ENCODE measurements around the gene MFAP2. TPM values are rescaled to one million over a fixed set of nuclear protein-coding genes. Genes with fewer than 3 reads are reported as not detected.

MFAP2 gene
- total RNA-seq, 1 donor from 2014 or later, result 154 TPM

GRCh38 chr1:16960560-16961296 is 19.7 kb downstream of the MFAP2 start:
- Mint-ChIP-seq H3K36me3 (ENCODE audit: low read depth, unreplicated experiment) (peaks cover 7% of the 10 kb centered on the region), H3K27me3 (ENCODE audit: unreplicated experiment) (peaks cover 3% of the 10 kb centered on the region), H3K27ac (ENCODE audit: unreplicated experiment) (no peak overlapping the region), H3K9me3 (ENCODE audit: unreplicated experiment) (no peaks in the 10 kb centered on the region), H3K4me3 (ENCODE audit: unreplicated experiment) (peak overlapping the region; percentile 59), H3K4me1 (ENCODE audit: unreplicated experiment) (no peaks in the 10 kb centered on the region)
- TF ChIP-seq CTCF (IDR thresholded peaks at IDR 0.05; ENCODE audit: unreplicated experiment), result peak; percentile 63
- peak; percentile 92 for DNase-seq (ENCODE audit: low spot score)

GRCh38 chr1:16958475-16958874 is 21.9 kb downstream of the MFAP2 start:
- Mint-ChIP-seq H3K4me1 (ENCODE audit: unreplicated experiment) (no peaks in the 10 kb centered on the region), H3K36me3 (ENCODE audit: low read depth, unreplicated experiment) (no peaks in the 10 kb centered on the region), H3K4me3 (ENCODE audit: unreplicated experiment) (no peak overlapping the region), H3K27ac (ENCODE audit: unreplicated experiment) (no peak overlapping the region), H3K27me3 (ENCODE audit: unreplicated experiment) (peaks cover 2% of the 10 kb centered on the region), H3K9me3 (ENCODE audit: unreplicated experiment) (no peaks in the 10 kb centered on the region)
- no peak for TF ChIP-seq CTCF (IDR thresholded peaks at IDR 0.05; ENCODE audit: unreplicated experiment)
- DNase-seq (ENCODE audit: low spot score), result no peak

- no peak for DNase-seq (ENCODE audit: low spot score)
- no peaks in the 10 kb centered on the region for H3K36me3 Mint-ChIP-seq (ENCODE audit: low read depth, unreplicated experiment)
- H3K4me3 Mint-ChIP-seq (ENCODE audit: unreplicated experiment), result no peak overlapping the region
- TF ChIP-seq CTCF (IDR thresholded peaks at IDR 0.05; ENCODE audit: unreplicated experiment), result no peak
- H3K27ac Mint-ChIP-seq (ENCODE audit: unreplicated experiment), result no peak overlapping the region
- H3K4me1 Mint-ChIP-seq (ENCODE audit: unreplicated experiment), result no peaks in the 10 kb centered on the region
- no peaks in the 10 kb centered on the region for H3K9me3 Mint-ChIP-seq (ENCODE audit: unreplicated experiment)
- peaks cover 2% of the 10 kb centered on the region for H3K27me3 Mint-ChIP-seq (ENCODE audit: unreplicated experiment)
Measured at GRCh38 chr1:16957731-16958130, 22.7 kb downstream of the MFAP2 start.

- Mint-ChIP-seq H3K36me3 (ENCODE audit: low read depth, unreplicated experiment) (no peaks in the 10 kb centered on the region), H3K4me3 (ENCODE audit: unreplicated experiment) (no peak overlapping the region), H3K4me1 (ENCODE audit: unreplicated experiment) (no peaks in the 10 kb centered on the region), H3K27ac (ENCODE audit: unreplicated experiment) (no peak overlapping the region), H3K9me3 (ENCODE audit: unreplicated experiment) (no peaks in the 10 kb centered on the region), H3K27me3 (ENCODE audit: unreplicated experiment) (peaks cover 2% of the 10 kb centered on the region)
- no peak for DNase-seq (ENCODE audit: low spot score)
- TF ChIP-seq CTCF (IDR thresholded peaks at IDR 0.05; ENCODE audit: unreplicated experiment), result no peak
Measured at GRCh38 chr1:16956775-16957174, 23.6 kb downstream of the MFAP2 start.

GRCh38 chr1:16955186-16955585 is 25.2 kb downstream of the MFAP2 start:
- no peak for DNase-seq (ENCODE audit: low spot score)
- TF ChIP-seq CTCF (IDR thresholded peaks at IDR 0.05; ENCODE audit: unreplicated experiment), result no peak
- Mint-ChIP-seq H3K36me3 (ENCODE audit: low read depth, unreplicated experiment) (no peaks in the 10 kb centered on the region), H3K27me3 (ENCODE audit: unreplicated experiment) (peaks cover 2% of the 10 kb centered on the region), H3K4me3 (ENCODE audit: unreplicated experiment) (no peak overlapping the region), H3K4me1 (ENCODE audit: unreplicated experiment) (no peaks in the 10 kb centered on the region), H3K9me3 (ENCODE audit: unreplicated experiment) (no peaks in the 10 kb centered on the region), H3K27ac (ENCODE audit: unreplicated experiment) (no peak overlapping the region)

Measured in endothelial cell (in vitro differentiated cells).